ENCODE data around the gene PARVB. TPM values are rescaled to one million over a fixed set of nuclear protein-coding genes. Genes with fewer than 3 reads are reported as not detected.
"Not testable (repeated sequence)": the region's sequence is repeated elsewhere in the genome, so short reads cannot be mapped to it uniquely, and the experiment has no call there.

PARVB gene
- total RNA-seq, 6 experiments from 2014 or later: 36.5 to 44.2 (median 38.9) TPM

DNA sequence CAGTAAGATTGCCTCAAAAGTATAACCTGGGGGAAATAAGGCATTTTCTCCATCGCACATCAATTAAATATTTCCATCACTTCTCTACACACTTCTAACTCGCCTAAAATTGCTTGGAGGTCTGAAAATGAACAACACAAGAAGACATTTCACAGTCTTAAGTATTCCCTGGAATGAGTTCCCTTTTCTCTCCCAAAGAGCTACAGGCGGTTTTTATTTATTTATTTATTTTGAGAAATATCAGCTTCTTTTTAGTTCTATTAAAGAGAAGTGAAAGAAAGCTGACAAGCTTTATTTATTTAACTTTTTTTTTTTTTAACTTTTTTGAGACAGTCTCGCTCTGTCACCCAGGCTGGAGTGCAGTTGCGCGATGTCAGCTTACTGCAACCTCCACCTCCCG is 11.5 kb upstream of the PARVB start:
- H3K36me3 Mint-ChIP-seq (ENCODE audit: low read depth): no peaks in the 10 kb centered on the region
- TF ChIP-seq, protein P1, sequence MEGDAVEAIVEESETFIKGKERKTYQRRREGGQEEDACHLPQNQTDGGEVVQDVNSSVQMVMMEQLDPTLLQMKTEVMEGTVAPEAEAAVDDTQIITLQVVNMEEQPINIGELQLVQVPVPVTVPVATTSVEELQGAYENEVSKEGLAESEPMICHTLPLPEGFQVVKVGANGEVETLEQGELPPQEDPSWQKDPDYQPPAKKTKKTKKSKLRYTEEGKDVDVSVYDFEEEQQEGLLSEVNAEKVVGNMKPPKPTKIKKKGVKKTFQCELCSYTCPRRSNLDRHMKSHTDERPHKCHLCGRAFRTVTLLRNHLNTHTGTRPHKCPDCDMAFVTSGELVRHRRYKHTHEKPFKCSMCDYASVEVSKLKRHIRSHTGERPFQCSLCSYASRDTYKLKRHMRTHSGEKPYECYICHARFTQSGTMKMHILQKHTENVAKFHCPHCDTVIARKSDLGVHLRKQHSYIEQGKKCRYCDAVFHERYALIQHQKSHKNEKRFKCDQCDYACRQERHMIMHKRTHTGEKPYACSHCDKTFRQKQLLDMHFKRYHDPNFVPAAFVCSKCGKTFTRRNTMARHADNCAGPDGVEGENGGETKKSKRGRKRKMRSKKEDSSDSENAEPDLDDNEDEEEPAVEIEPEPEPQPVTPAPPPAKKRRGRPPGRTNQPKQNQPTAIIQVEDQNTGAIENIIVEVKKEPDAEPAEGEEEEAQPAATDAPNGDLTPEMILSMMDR (IDR thresholded peaks at IDR 0.05): no peak
- no peak overlapping the region for H3K27ac Mint-ChIP-seq
- no peak for DNase-seq
- no peak overlapping the region for H3K4me3 Mint-ChIP-seq
- no peaks in the 10 kb centered on the region; the same call in 1 of the 2 replicates for H3K27me3 Mint-ChIP-seq (ENCODE audit: insufficient read depth)
- no peaks in the 10 kb centered on the region for H3K4me1 Mint-ChIP-seq (ENCODE audit: low read depth)
- no peaks in the 10 kb centered on the region for H3K9me3 Mint-ChIP-seq

DNA sequence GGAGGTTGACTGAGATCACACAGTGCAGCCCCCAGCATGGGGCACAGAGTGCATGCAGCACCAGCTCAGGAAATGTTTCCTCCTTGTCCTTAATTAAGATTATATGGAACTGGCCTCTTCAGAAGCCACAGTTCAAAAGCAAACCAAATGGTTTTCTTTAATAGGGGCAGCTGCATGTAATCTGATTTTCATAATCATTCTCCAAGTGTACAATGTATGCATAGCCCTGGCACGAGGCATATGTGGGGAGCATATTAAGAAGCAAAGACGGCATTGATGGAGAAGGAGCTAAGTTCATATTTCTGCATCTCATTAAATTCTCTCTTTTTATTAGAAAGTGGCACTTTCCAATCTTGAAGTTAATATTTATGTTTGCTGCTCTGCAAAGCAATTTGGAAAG is 9.9 kb upstream of the PARVB start:
- no peaks in the 10 kb centered on the region for H3K9me3 Mint-ChIP-seq
- no peaks in the 10 kb centered on the region; the same call in 1 of the 2 replicates for H3K27me3 Mint-ChIP-seq (ENCODE audit: insufficient read depth)
- no peaks in the 10 kb centered on the region for H3K36me3 Mint-ChIP-seq (ENCODE audit: low read depth)
- no peak overlapping the region for H3K27ac Mint-ChIP-seq
- no peak for DNase-seq
- H3K4me3 Mint-ChIP-seq: no peak overlapping the region
- TF ChIP-seq, protein P1 (IDR thresholded peaks at IDR 0.05): no peak
- H3K4me1 Mint-ChIP-seq (ENCODE audit: low read depth): no peaks in the 10 kb centered on the region

DNA sequence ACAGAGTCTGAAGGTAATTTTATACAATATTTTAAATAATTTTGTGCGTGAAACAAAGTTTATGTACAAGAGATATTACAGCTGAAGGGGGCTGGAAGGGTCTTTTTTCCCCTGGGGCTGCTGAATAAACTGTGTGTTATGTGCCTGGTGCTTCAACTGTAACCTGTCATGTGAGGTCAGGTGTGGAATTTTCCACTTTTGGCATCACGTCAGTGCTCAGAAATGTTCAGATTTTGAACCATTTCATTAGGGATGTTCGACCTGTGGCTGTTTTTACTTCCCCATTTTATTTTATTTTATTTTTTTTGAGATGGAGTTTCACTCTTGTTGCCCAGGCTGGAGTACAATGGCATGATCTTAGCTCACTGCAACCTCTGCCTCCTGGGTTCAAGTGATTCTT is 7.5 kb upstream of the PARVB start:
- H3K27me3 Mint-ChIP-seq (ENCODE audit: insufficient read depth); DNase-seq; H3K36me3 Mint-ChIP-seq (ENCODE audit: low read depth); H3K4me1 Mint-ChIP-seq (ENCODE audit: low read depth); H3K27ac Mint-ChIP-seq; H3K4me3 Mint-ChIP-seq; H3K9me3 Mint-ChIP-seq: not testable (repeated sequence)

DNA sequence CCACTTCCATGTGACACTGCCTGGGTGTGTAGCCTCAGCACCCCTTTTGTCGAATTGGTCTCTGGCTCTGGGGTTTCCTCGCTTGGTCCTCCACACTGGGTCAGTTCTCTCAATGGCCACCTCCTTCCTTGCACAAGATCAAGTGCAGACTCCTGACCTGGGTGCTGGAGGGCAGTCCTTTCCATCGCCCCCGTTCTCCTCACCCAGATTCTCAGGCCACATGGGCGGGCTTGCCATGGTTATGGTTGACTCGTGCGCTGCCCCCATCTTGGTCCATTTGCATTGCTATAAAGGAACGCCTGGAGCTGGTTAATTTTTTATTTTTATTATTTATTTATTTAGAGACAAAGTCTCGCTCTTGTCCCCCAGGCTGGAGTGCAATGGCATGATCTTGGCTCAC is 5.5 kb upstream of the PARVB start:
- TF ChIP-seq, protein P1 (IDR thresholded peaks at IDR 0.05): no peak
- H3K27me3 Mint-ChIP-seq (ENCODE audit: insufficient read depth): peaks cover 4% of the 10 kb centered on the region
- no peak overlapping the region for H3K4me3 Mint-ChIP-seq
- DNase-seq: no peak
- H3K9me3 Mint-ChIP-seq: no peaks in the 10 kb centered on the region
- H3K36me3 Mint-ChIP-seq (ENCODE audit: low read depth): no peaks in the 10 kb centered on the region
- no peak overlapping the region for H3K27ac Mint-ChIP-seq
- H3K4me1 Mint-ChIP-seq (ENCODE audit: low read depth): peaks cover 20% of the 10 kb centered on the region

DNA sequence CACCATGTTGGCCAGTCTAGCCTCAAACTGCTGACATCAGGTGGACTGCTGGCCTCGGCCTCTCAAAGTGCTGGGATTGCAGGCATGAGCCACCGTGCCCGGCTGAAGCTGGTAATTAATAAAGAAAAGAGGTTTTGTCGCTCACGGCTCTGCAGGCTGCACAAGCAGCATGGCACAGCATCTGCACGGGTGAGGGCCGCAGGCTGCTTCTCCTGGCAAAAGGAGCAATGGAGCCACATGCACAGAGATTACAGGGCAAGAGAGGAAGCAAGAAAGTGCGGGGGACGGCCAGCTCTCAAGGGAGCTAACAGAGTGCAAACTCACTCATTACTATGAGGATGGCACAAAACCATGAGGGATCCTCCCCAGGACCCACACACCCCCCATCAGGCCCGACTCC is 4.7 kb upstream of the PARVB start:
- H3K4me1 Mint-ChIP-seq (ENCODE audit: low read depth): peaks cover 23% of the 10 kb centered on the region
- H3K9me3 Mint-ChIP-seq: no peaks in the 10 kb centered on the region
- DNase-seq: no peak
- no peaks in the 10 kb centered on the region for H3K36me3 Mint-ChIP-seq (ENCODE audit: low read depth)
- H3K4me3 Mint-ChIP-seq: no peak overlapping the region
- TF ChIP-seq, protein P1 (IDR thresholded peaks at IDR 0.05): no peak
- H3K27ac Mint-ChIP-seq: no peak overlapping the region
- peaks cover 4% of the 10 kb centered on the region for H3K27me3 Mint-ChIP-seq (ENCODE audit: insufficient read depth)

DNA sequence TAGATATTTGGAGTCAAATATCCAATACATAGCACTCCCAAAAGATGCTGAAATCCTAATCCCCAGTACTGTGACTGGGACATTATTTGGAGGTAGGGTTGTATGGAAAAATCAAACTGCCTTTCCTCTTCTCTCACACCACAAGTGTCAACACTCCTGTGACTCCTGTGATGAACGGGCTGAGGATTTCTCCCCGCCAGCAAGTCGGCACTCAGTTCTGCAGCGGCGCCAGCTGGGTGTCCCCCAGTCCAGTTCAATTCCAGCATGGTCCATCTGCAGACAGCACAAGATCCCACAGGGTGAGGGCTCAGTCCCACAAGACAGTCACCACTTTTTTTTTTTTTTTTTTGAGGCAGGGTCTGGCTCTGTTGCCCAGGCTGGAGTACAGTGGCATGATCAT is 4.3 kb upstream of the PARVB start:
- Mint-ChIP-seq H3K4me3 (no peak overlapping the region), H3K4me1 (ENCODE audit: low read depth) (peaks cover 23% of the 10 kb centered on the region), H3K27ac (no peak overlapping the region)

More for the DNA sequence above, 4.3 kb upstream of the PARVB start:
- TF ChIP-seq, protein P1 (IDR thresholded peaks at IDR 0.05): no peak
- H3K27me3 Mint-ChIP-seq (ENCODE audit: insufficient read depth): peaks cover 4% of the 10 kb centered on the region
- no peaks in the 10 kb centered on the region for H3K36me3 Mint-ChIP-seq (ENCODE audit: low read depth)
- no peaks in the 10 kb centered on the region for H3K9me3 Mint-ChIP-seq
- no peak for DNase-seq

All from HFFc6 (cell line).